GM18505 (cell line): Measurements from ENCODE around the gene ITPR2.
"Not testable (repeated sequence)": the region's sequence is repeated elsewhere in the genome, so short reads cannot be mapped to it uniquely, and the experiment has no call there.

Source experiments
- ATAC-seq: cut with Tn5 transposase; IDR thresholded peaks from one replicate; pipeline ENCODE4 v1.9.1; 2021; ENCODE audit not compliant: unreplicated experiment
- POLR2A ChIP-seq: IDR thresholded peaks from 4 replicates; pipeline ENCODE4 v1.6.1; 2011; ENCODE audit warnings: borderline replicate concordance; ENCODE audit not compliant: insufficient read depth, insufficient read length; ENCODE audit errors: extremely low read depth

Gene ITPR2

GRCh38 chr12:26654623-26655022 is 178.4 kb downstream of the ITPR2 start:
- no peak for ATAC-seq
- no peak for TF ChIP-seq POLR2A

GRCh38 chr12:26651566-26652188 is 181.3 kb downstream of the ITPR2 start:
- TF ChIP-seq POLR2A, result no peak
- no peak for ATAC-seq

- no peak for ATAC-seq
- TF ChIP-seq POLR2A, result no peak
These were observed 182.0 kb downstream of the ITPR2 start for GRCh38 chr12:26651036-26651435.

GRCh38 chr12:26648999-26649398 is 184.0 kb downstream of the ITPR2 start:
- ATAC-seq, result no peak
- no peak for TF ChIP-seq POLR2A

GRCh38 chr12:26648584-26648983 is 184.4 kb downstream of the ITPR2 start:
- ATAC-seq, result no peak
- no peak for TF ChIP-seq POLR2A

- no peak for TF ChIP-seq POLR2A
- no peak for ATAC-seq
These were observed 184.9 kb downstream of the ITPR2 start for GRCh38 chr12:26648066-26648465.

- no peak for ATAC-seq
- TF ChIP-seq POLR2A, result no peak
These were observed 185.9 kb downstream of the ITPR2 start for GRCh38 chr12:26647088-26647487.

- no peak for ATAC-seq
- TF ChIP-seq POLR2A, result no peak
These were observed 186.4 kb downstream of the ITPR2 start for GRCh38 chr12:26646571-26646970.

GRCh38 chr12:26644376-26644775 is 188.6 kb downstream of the ITPR2 start:
- not testable (repeated sequence) for ATAC-seq

GRCh38 chr12:26643532-26644315 is 189.3 kb downstream of the ITPR2 start:
- no peak for ATAC-seq
- no peak for TF ChIP-seq POLR2A

- no peak for TF ChIP-seq POLR2A
- no peak for ATAC-seq
These were observed 190.6 kb downstream of the ITPR2 start for GRCh38 chr12:26642361-26642760.

GRCh38 chr12:26636710-26637328 is 196.2 kb downstream of the ITPR2 start:
- TF ChIP-seq POLR2A, result no peak
- ATAC-seq, result no peak

GRCh38 chr12:26633591-26634210 is 199.3 kb downstream of the ITPR2 start:
- no peak for ATAC-seq
- TF ChIP-seq POLR2A, result no peak
